ENCODE measurements around the gene OSER1. TPM values are rescaled to one million over a fixed set of nuclear protein-coding genes. Genes with fewer than 3 reads are reported as not detected.

Gene OSER1
- total and polyA plus RNA-seq, 2 of the 8 experiments (the other 6 are each of a cell fraction or from before 2014, with no cell fraction given), result 24.5 to 31.8 TPM

- peak in 1 of 2 experiments; percentile 80 for DNase-seq (ENCODE audit: low read depth in 1 of 2, low spot score in 2 of 2)
- FAIRE-seq, result no peak
- ChIA-PET CTCF (ENCODE audit: partially characterized antibody) (interaction anchor here (0.7 to 4.7 kb wide), 27 partner anchors 8 to 442 kb away, joined by 3 to 23 read pairs (median 4); partner anchors contain the start of gene FITM2), POLR2A (ENCODE audit: partially characterized antibody) (interaction anchor here (0.6 to 2.2 kb wide), 7 partner anchors 8 to 128 kb away, joined by 3 to 9 read pairs (median 3); partner anchors contain the start of gene OSER1)
- peak within 1 kb of the TSS; percentile 86; the same call in 1 of the 2 replicates for H2AFZ ChIP-seq (ENCODE audit: low read length)
- WGBS, 2 experiments (ENCODE audit: extremely low coverage in 1 of 2, insufficient coverage in 1 of 2, insufficient read length in 1 of 2, insufficient replicate concordance in 2 of 2, low coverage in 1 of 2, low lambda C conversion rate in 2 of 2, missing lambda C conversion rate in 1 of 2), result 1% methylated on average over 18 of the region's 32 CpGs; no CpG with 5 or more reads in 1 of the 2 experiments
- no peak within 1 kb of the TSS for H3K23ac ChIP-seq (ENCODE audit: insufficient read length)
- H2BK5ac ChIP-seq (ENCODE audit: low read depth, low read length), result no peak within 1 kb of the TSS
- H3K4me3 ChIP-seq (ENCODE audit: extremely low read depth in 1 of 4, insufficient read depth in 2 of 4, low read depth in 3 of 4, low read length in 4 of 4), result peak within 1 kb of the TSS; percentile 77 to 93 (median 84)
- no peak within 1 kb of the TSS for H2AK5ac ChIP-seq (ENCODE audit: low read depth, low read length)
- peak within 1 kb of the TSS; percentile 74; the same call in 1 of the 2 replicates for H3K18ac ChIP-seq (ENCODE audit: extremely low read depth, low read length)
- H3K14ac ChIP-seq (ENCODE audit: insufficient read length), result no peak within 1 kb of the TSS
- H3K9me3 ChIP-seq (ENCODE audit: insufficient read depth in 2 of 2, low read depth in 1 of 2, low read length in 1 of 2), result no peaks in the 10 kb centered on the region
- H3K4ac ChIP-seq (replicated peaks; ENCODE audit: insufficient read length, low read depth, low read length), result no peak within 1 kb of the TSS
- peak within 1 kb of the TSS; percentile 5; the same call in 1 of the 2 replicates for H2BK12ac ChIP-seq (ENCODE audit: low read depth, low read length)
- H3K27me3 ChIP-seq (replicated peaks in 1 of 4; ENCODE audit: control insufficient read depth in 3 of 4, extremely low read depth in 1 of 4, insufficient read depth in 3 of 4, low read length in 3 of 4), result no peaks in the 10 kb centered on the region
- H3K23me2 ChIP-seq (ENCODE audit: low read depth, low read length), result peaks cover 11% of the 10 kb centered on the region
- no peak within 1 kb of the TSS; a peak in 1 of 7 replicates for H3K9ac ChIP-seq (replicated peaks in 1 of 4; ENCODE audit: extremely low read depth in 1 of 4, low read depth in 3 of 4, low read length in 3 of 4)
- no peaks in the 10 kb centered on the region for H3K79me2 ChIP-seq (ENCODE audit: control insufficient read depth in 1 of 2, insufficient read depth in 2 of 2, low read length in 2 of 2)
- H3K27ac ChIP-seq (ENCODE audit: low read depth, low read length), result no peak within 1 kb of the TSS
- peaks cover 0 to 5% (median 0%) of the 10 kb centered on the region in 4 experiments; a peak in 4 of 7 replicates for H3K4me1 ChIP-seq (replicated peaks in 1 of 4; ENCODE audit: control insufficient read depth in 3 of 4, insufficient read depth in 4 of 4, low read length in 3 of 4)
- H2BK15ac ChIP-seq (ENCODE audit: low read length), result 0 out of 2 replicates have a peak within 1 kb of the TSS, but pooled peaks have one; percentile 46
- no peak within 1 kb of the TSS for H3K56ac ChIP-seq (replicated peaks; ENCODE audit: insufficient read length, low read depth, low read length)
- no peak within 1 kb of the TSS for H2BK20ac ChIP-seq (ENCODE audit: low read length)
- H3K79me1 ChIP-seq (ENCODE audit: low read depth, low read length), result no peaks in the 10 kb centered on the region
- H4K91ac ChIP-seq (replicated peaks; ENCODE audit: insufficient read length, low read length), result no peak within 1 kb of the TSS
- H4K5ac ChIP-seq (ENCODE audit: insufficient read length, low read depth, low read length), result peak within 1 kb of the TSS; percentile 32
- peaks cover 0 to 2% of the 10 kb centered on the region in 2 experiments for H4K20me1 ChIP-seq (replicated peaks in 1 of 2; ENCODE audit: control insufficient read depth in 1 of 2, insufficient read depth in 2 of 2, low read length in 2 of 2)
- no peaks in the 10 kb centered on the region for H3K36me3 ChIP-seq (ENCODE audit: control insufficient read depth in 2 of 4, insufficient read depth in 4 of 4, low read length in 3 of 4)
- H2BK120ac ChIP-seq (replicated peaks; ENCODE audit: low read depth, low read length), result no peak within 1 kb of the TSS
- H3K4me2 ChIP-seq (ENCODE audit: insufficient read depth in 1 of 2, low read depth in 2 of 2, low read length in 2 of 2), result peak within 1 kb of the TSS; percentile 78 to 99
- H4K8ac ChIP-seq (ENCODE audit: extremely low read depth, insufficient read depth, low read length), result no peak within 1 kb of the TSS
- TF ChIP-seq ASH2L (IDR thresholded peaks at IDR 0.05; ENCODE audit: low read length), result peak; percentile 81
- TF ChIP-seq CTBP2 (IDR thresholded peaks at IDR 0.05; ENCODE audit: borderline replicate concordance, insufficient read depth, insufficient read length, low read length), result peak; percentile 67
- TF ChIP-seq SP1 (IDR thresholded peaks at IDR 0.05; ENCODE audit: low read depth, low read length), result peak; percentile 38; the same call in 1 of the 2 replicates
- TF ChIP-seq USF2 (IDR thresholded peaks at IDR 0.05; ENCODE audit: low read length), result peak; percentile 62
- TF ChIP-seq JUND (IDR thresholded peaks at IDR 0.05; ENCODE audit: low read length), result peak; percentile 66
- TF ChIP-seq RBBP5 (IDR thresholded peaks at IDR 0.05; ENCODE audit: borderline replicate concordance, low read depth, low read length), result peak; percentile 85
- TF ChIP-seq NRF1 (IDR thresholded peaks at IDR 0.05; ENCODE audit: low read depth, low read length), result no peak
- TF ChIP-seq, protein P1, sequence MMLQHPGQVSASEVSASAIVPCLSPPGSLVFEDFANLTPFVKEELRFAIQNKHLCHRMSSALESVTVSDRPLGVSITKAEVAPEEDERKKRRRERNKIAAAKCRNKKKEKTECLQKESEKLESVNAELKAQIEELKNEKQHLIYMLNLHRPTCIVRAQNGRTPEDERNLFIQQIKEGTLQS (IDR thresholded peaks at IDR 0.05; ENCODE audit: insufficient read depth, low read depth, low read length), result peak; percentile 47; the same call in 1 of the 2 replicates
- TF ChIP-seq CEBPB (IDR thresholded peaks at IDR 0.05; ENCODE audit: low read depth, low read length), result 0 out of 2 replicates have a peak, but pooled peaks have one; percentile 2
- no peak for TF ChIP-seq RAD21 (IDR thresholded peaks at IDR 0.05 in 1 of 2, conservative IDR thresholded peaks at IDR 0.05 in 1 of 2; ENCODE audit: low read depth in 2 of 2, low read length in 2 of 2)
These were observed 36.6 kb upstream of the OSER1 start, which contains the start of gene GDAP1L1 for GRCh38 chr20:44247131-44247571. Gene GDAP1L1, plus strand, starts transcription at chr20:44247308. Its CDS starts 27 bp downstream, at chr20:44247335.
